Muscle layer of duodenum (tissue), 2 donors: ENCODE results near the gene MCCC1.

ENCODE experiments used
- H3K27ac ChIP-seq: one replicate; pipeline ENCODE4 v1.7.0; 2013; ENCODE audit warnings: mild to moderate bottlenecking, low read length
- H3K27me3 ChIP-seq: one replicate; pipeline ENCODE4 v1.7.0; 2013; ENCODE audit warnings: low read depth, mild to moderate bottlenecking, control low read depth, low read length
- H3K36me3 ChIP-seq, 2 donors: one replicate each; pipeline ENCODE4 v1.7.0; 2013; ENCODE audit warnings: low read length in 2 of 2, control low read depth in 1 of 2, mild to moderate bottlenecking in 1 of 2; ENCODE audit not compliant: insufficient read depth in 2 of 2, control insufficient read depth in 1 of 2
- H3K4me1 ChIP-seq, 2 donors: one replicate each; pipeline ENCODE4 v1.7.0; 2013; ENCODE audit warnings: low read length in 2 of 2, mild to moderate bottlenecking in 2 of 2, control low read depth in 1 of 2, moderate library complexity in 1 of 2; ENCODE audit not compliant: insufficient read depth in 2 of 2, control insufficient read depth in 1 of 2
- H3K4me3 ChIP-seq, 2 donors: one replicate each; pipeline ENCODE4 v1.7.0; 2013; ENCODE audit warnings: low read length in 2 of 2, low read depth in 1 of 2, mild to moderate bottlenecking in 1 of 2
- H3K9me3 ChIP-seq, 2 donors: one replicate each; pipeline ENCODE4 v1.7.0; 2013; ENCODE audit warnings: low read length in 2 of 2, control low read depth in 1 of 2, mild to moderate bottlenecking in 1 of 2; ENCODE audit not compliant: control insufficient read depth in 1 of 2
- donor health status: healthy.

The MCCC1 gene

DNA sequence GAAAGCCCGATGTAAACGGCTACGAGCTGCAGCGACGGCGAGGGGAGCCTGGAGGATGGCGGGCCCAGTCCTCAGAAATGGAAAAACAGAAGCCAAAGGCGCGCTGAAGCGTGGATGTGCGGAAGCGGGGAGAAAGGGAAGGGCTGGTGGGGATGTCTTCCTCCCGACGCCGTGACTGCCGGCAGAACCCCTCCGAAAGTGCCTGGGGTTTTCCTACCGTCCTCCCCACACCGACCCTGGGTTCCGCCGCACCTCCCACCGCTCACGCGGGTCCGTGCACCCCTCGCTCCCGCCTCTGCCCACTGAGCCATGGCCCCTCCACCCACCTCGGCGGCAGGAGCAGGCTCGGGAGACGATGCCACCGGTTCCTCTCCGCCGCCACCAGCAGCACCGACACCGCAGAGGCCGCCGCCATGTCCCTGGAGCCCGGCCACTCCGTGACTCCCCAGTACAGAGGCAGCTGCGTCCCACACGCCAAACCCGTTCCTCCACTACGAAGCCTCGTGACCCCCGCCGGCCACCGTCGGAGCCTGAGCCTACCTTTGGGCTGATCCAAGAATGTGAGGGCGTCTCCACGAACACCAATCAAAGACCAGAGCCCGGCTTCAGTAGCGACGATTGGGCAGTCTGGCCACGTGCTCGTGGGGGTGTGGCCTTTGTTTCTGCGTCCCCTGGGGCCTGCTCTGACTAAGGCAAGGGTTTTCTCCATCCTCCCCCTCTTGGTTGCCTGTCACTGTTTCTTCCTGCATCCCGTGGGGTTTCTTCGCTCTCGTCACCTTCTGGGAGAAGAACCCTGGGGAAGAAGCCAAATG lies at the start of gene MCCC1:
Gene MCCC1 (minus strand): TSS at position 471 of the 812 bp plus-strand sequence. CDS start 56 bp downstream, at position 415.
- peaks cover 6 to 7% of the 10 kb centered on the region in 2 donors for H3K4me1 ChIP-seq

DNA sequence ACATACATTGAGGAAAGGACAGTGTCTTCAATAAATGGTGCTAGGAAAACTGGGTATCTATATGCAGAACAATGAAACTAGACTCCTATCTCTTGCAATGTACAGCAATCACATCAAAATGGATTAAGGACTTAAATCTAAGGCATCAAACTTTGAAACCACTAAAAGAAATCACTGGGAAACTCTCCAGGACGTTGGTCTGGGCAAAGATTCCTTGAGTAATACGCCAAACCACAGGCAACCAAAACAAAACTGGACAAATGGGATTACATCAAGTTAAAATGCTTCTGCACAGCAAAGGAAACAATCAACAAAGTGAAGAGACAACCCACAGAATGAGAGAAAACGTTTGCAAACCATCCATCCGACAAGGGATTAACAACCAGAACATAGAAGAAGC lies 48.8 kb upstream of the MCCC1 start:
- Histone ChIP-seq H3K27me3 (no peaks in the 10 kb centered on the region), H3K36me3 (no peaks in the 10 kb centered on the region), H3K4me1 (no peaks in the 10 kb centered on the region), H3K9me3 (no peaks in the 10 kb centered on the region), H3K4me3 (no peak overlapping the region), H3K27ac (no peak overlapping the region)

More for the DNA sequence above, at the start of gene MCCC1:
- Histone ChIP-seq H3K9me3 (no peaks in the 10 kb centered on the region), H3K4me3 (peak within 1 kb of the TSS; percentile 88 to 89), H3K36me3 (no peaks in the 10 kb centered on the region), H3K27ac (peak within 1 kb of the TSS; percentile 80), H3K27me3 (no peaks in the 10 kb centered on the region)

DNA sequence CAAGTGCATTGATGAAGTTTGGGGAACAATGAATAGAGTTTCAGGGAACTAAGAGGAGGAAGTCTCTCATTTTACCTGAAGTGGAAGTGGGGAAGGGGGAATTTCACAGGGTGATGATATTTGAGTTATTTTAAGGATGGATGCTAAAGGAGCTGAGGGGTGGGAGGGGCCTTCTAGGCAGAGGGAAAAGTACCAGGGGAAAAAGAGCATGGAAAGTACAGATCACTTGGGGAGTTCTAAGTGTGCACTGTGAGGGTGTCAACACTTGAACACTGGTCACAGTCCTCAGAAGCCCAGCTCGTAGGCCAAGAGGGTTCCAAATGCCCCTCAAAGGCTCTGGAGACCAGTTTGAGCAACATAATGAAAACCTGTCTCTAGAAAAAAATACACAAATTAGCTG lies 45.1 kb upstream of the MCCC1 start:
- no peaks in the 10 kb centered on the region for H3K9me3 ChIP-seq
- no peak overlapping the region for H3K4me3 ChIP-seq
- no peaks in the 10 kb centered on the region for H3K4me1 ChIP-seq
- H3K27ac ChIP-seq = no peak overlapping the region
- no peaks in the 10 kb centered on the region for H3K27me3 ChIP-seq
- no peaks in the 10 kb centered on the region for H3K36me3 ChIP-seq

DNA sequence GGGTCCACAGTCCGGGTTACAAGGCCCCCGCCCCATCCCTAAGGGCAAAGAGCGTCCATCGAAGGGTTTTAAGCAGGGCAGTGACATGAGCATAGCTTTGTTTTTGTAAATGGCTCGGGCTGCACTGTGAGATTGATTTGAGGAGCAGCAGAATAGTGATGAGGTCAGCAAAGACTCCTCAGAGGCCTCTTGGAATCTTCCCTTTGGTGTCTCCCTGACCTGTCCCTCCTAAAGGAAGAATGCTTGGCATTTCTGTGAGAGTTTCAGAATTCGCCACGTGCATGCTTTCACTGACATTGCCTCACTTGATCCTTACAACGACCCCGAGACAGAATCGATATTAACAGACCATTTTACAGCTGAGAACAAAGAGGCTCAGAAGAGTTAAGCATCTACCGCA lies 42.9 kb upstream of the MCCC1 start:
- Histone ChIP-seq H3K27ac (no peak overlapping the region), H3K9me3 (no peaks in the 10 kb centered on the region), H3K4me1 (no peaks in the 10 kb centered on the region), H3K27me3 (no peaks in the 10 kb centered on the region), H3K4me3 (no peak overlapping the region), H3K36me3 (no peaks in the 10 kb centered on the region)

DNA sequence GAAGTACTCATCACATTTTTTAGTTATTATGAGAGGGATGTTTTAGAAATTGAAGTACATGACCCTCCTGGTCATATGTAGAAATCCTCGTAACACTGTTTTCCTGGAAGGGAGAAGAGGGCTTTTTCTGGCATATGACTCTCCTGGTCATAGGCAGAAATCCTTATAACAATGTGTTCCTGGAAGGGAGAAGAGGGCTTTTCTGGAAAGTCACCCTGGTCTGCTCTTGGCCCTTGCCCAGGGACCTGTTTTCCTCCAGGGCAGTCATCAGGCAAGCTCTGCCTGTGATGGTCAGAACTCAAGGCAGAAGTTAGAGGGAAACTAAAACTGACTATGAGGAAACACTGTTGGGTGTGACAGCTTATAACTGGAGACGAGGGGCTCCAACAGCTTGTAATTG lies 35.5 kb upstream of the MCCC1 start:
- no peaks in the 10 kb centered on the region for H3K27me3 ChIP-seq
- no peaks in the 10 kb centered on the region for H3K4me1 ChIP-seq
- H3K9me3 ChIP-seq = peaks cover 0 to under 1% of the 10 kb centered on the region in 2 donors
- no peaks in the 10 kb centered on the region for H3K36me3 ChIP-seq
- H3K27ac ChIP-seq = no peak overlapping the region
- no peak overlapping the region for H3K4me3 ChIP-seq

DNA sequence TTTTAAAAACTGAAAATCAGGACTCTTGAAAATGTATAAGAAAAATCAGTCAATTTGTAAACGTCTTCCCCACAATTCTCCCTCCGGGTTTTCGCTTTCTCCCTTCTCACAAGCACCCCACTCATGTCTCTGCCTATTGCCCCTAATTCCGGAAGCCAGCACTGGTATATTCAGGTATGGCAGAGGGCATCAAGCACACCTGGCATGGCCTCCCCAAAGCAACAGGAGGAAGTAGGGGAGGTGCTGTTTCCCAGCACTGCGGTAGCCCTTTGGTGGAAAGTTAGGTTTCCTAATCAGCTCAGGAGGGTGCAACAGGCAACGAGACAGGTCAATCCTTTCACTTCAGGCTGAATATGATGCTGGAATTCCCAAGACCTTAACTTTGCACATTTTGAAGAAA lies 33.1 kb upstream of the MCCC1 start:
- Histone ChIP-seq H3K4me3 (no peak overlapping the region), H3K4me1 (no peaks in the 10 kb centered on the region), H3K9me3 (peaks cover 0 to 4% of the 10 kb centered on the region in 2 donors), H3K36me3 (no peaks in the 10 kb centered on the region), H3K27ac (no peak overlapping the region), H3K27me3 (no peaks in the 10 kb centered on the region)

DNA sequence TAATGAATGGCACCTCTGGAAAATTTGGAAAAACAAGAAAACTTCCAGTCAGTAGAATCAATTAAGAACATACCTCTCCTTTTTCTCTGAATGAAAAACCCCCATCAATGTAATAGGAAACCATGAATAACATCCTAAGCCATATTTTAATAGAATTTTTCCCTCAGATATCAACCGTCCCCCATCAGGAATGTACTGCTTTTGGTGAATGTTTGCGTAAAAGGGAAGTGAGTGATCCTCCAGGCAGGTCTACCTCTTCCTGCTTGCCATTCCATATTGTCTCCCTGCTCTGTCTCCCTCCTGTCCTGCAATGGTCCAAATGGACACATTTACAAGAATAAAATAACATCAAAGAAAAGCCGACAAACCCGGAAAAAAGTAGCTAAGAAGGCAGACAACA lies 32.4 kb upstream of the MCCC1 start:
- no peak overlapping the region for H3K27ac ChIP-seq
- H3K4me3 ChIP-seq = no peak overlapping the region
- H3K4me1 ChIP-seq = no peaks in the 10 kb centered on the region
- no peaks in the 10 kb centered on the region for H3K27me3 ChIP-seq
- no peaks in the 10 kb centered on the region for H3K36me3 ChIP-seq
- peaks cover 0 to 4% of the 10 kb centered on the region in 2 donors for H3K9me3 ChIP-seq

DNA sequence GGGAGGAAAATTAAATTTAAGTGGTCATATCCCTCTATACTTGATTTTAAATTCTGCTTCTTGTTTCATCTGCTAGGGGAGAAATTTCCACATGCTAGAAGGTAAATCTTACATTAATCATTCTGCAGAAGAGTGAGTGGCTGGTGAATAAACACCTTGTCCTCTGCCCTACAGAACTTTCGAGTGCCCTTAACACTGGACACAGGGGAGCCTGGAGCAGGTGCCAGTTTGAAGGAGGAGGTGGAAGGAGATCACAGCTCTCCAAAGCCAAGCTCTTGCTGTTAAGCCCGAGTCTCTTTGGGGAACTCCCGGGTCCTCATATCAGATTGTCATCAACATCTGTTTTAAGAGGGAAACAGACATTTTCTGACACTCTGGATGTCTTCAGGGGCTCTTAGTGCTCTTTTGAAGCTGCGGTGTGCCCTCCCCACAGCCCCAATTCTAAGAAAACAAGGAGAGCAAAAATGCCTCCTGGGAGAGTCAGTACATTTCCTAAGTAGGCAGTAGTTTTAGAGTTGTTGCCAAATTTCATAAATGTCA lies 32.0 kb upstream of the MCCC1 start:
- Histone ChIP-seq H3K9me3 (peaks cover 0 to 4% of the 10 kb centered on the region in 2 donors), H3K4me3 (no peak overlapping the region), H3K27ac (no peak overlapping the region), H3K36me3 (no peaks in the 10 kb centered on the region), H3K4me1 (no peaks in the 10 kb centered on the region), H3K27me3 (no peaks in the 10 kb centered on the region)

DNA sequence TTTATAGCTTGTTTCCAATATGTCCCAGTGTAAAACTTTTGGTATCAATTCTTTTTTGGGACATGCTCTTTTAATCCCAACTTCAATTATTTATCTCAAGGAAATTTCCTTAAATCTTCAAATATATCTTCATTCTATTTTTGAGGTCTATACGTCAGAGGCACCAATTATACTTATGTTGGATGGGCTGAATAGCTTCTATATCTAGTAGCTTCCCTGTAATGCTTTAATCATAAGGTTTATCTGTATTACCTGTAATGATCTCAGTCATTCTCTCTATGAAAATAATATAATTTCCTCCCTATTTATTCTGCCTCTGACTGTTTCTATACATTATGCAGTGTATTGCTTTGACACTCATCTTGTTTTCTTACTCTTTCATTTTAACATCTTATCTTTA lies 29.9 kb upstream of the MCCC1 start:
- no peak overlapping the region for H3K27ac ChIP-seq
- H3K27me3 ChIP-seq = no peaks in the 10 kb centered on the region
- peaks cover 0 to 4% of the 10 kb centered on the region in 2 donors for H3K9me3 ChIP-seq
- H3K4me3 ChIP-seq = no peak overlapping the region
- no peaks in the 10 kb centered on the region for H3K4me1 ChIP-seq
- no peaks in the 10 kb centered on the region for H3K36me3 ChIP-seq

DNA sequence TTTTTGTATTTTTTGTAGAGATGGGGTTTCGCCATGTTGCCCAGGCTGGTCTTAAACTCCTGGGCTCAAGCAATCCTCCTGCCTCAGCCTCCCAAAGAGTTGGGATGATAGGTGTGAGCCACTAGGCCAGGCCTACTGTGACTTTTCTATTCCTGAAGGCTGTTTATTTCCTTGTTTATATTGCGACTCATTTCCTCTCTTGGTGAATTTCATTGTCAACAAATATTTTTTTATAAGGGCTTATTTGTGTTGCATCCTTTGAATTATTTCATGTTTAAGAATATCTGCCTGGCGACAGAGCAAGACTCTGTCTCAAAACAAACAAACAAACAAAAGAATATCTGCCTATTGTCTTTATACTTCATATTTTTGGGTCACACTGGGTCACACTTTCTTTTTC lies 29.4 kb upstream of the MCCC1 start:
- H3K4me1 ChIP-seq = no peaks in the 10 kb centered on the region
- peaks cover 0 to 4% of the 10 kb centered on the region in 2 donors for H3K9me3 ChIP-seq
- H3K4me3 ChIP-seq = no peak overlapping the region
- H3K27ac ChIP-seq = no peak overlapping the region
- H3K27me3 ChIP-seq = no peaks in the 10 kb centered on the region
- H3K36me3 ChIP-seq = no peaks in the 10 kb centered on the region

DNA sequence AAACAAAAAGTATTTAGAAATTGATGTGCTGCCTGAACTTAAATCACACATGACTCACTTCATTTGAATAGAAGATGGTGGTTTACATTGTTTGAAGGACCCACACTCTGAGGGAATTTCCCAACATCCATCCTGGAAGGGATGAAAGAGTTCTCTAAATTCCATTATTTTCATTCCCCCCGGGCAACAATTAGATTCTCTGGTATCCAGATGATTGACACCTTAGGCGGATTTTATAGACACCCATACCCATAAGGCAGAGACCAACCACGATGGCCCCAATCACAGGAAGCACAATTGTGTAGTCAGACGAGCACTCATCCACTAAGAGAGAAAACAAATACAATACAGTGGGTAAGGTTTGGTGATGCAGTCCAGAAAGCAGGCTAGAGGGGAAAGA lies 24.6 kb upstream of the MCCC1 start:
- H3K4me1 ChIP-seq = peaks cover 0 to 6% of the 10 kb centered on the region in 2 donors
- no peak overlapping the region for H3K27ac ChIP-seq
- H3K36me3 ChIP-seq = no peaks in the 10 kb centered on the region
- H3K27me3 ChIP-seq = no peaks in the 10 kb centered on the region
- no peaks in the 10 kb centered on the region for H3K9me3 ChIP-seq
- no peak overlapping the region for H3K4me3 ChIP-seq
